Islet precursor cell (in vitro differentiated cells): Measurements from ENCODE around the gene AP1G1.
"Not testable (repeated sequence)": the region's sequence is repeated elsewhere in the genome, so short reads cannot be mapped to it uniquely, and the experiment has no call there.

Experiments used
- DNase-seq: peaks from one replicate; pipeline ENCODE4 v3.0.0-alpha.2; 2018

AP1G1 gene

GRCh38 chr16:71807905-71808592 lies 585 bp downstream of the AP1G1 start:
- no peak for DNase-seq

- DNase-seq: no peak
Measured at GRCh38 chr16:71803305-71803690, 5.3 kb downstream of the AP1G1 start.

GRCh38 chr16:71796501-71797097 lies 12.0 kb downstream of the AP1G1 start:
- DNase-seq: no peak

- no peak for DNase-seq
Measured at GRCh38 chr16:71794943-71795342, 13.7 kb downstream of the AP1G1 start.

GRCh38 chr16:71794018-71794417 lies 14.6 kb downstream of the AP1G1 start:
- DNase-seq: no peak

GRCh38 chr16:71792176-71792575 lies 16.5 kb downstream of the AP1G1 start:
- DNase-seq: no peak

GRCh38 chr16:71790329-71790728 lies 18.3 kb downstream of the AP1G1 start:
- DNase-seq: not testable (repeated sequence)

- no peak for DNase-seq
Measured at GRCh38 chr16:71789136-71789535, 19.5 kb downstream of the AP1G1 start.

GRCh38 chr16:71788578-71788977 lies 20.1 kb downstream of the AP1G1 start:
- DNase-seq: no peak

GRCh38 chr16:71785143-71785542 lies 23.5 kb downstream of the AP1G1 start:
- not testable (repeated sequence) for DNase-seq

- DNase-seq: no peak
Measured at GRCh38 chr16:71784093-71784492, 24.5 kb downstream of the AP1G1 start.

GRCh38 chr16:71781741-71782140 lies 26.9 kb downstream of the AP1G1 start:
- no peak for DNase-seq

- no peak for DNase-seq
Measured at GRCh38 chr16:71780521-71781089, 28.0 kb downstream of the AP1G1 start.

GRCh38 chr16:71778780-71779179 lies 29.9 kb downstream of the AP1G1 start:
- no peak for DNase-seq

GRCh38 chr16:71777329-71777728 lies 31.3 kb downstream of the AP1G1 start:
- no peak for DNase-seq

- DNase-seq: no peak
Measured at GRCh38 chr16:71775949-71776348, 32.7 kb downstream of the AP1G1 start.

- no peak for DNase-seq
Measured at GRCh38 chr16:71771571-71771970, 37.1 kb downstream of the AP1G1 start.

GRCh38 chr16:71769222-71769621 lies 39.4 kb downstream of the AP1G1 start:
- DNase-seq: no peak

GRCh38 chr16:71767060-71767900 lies 41.4 kb downstream of the AP1G1 start:
- no peak for DNase-seq

- no peak for DNase-seq
Measured at GRCh38 chr16:71762186-71762585, 46.4 kb downstream of the AP1G1 start.

- DNase-seq: no peak
Measured at GRCh38 chr16:71761097-71761496, 47.5 kb downstream of the AP1G1 start.

GRCh38 chr16:71758293-71758760 lies 50.3 kb downstream of the AP1G1 start:
- DNase-seq: no peak

GRCh38 chr16:71754652-71755051 lies 54.0 kb downstream of the AP1G1 start:
- DNase-seq: no peak
